NOMO-1 (cell line): ENCODE measurements around the gene PIK3AP1.

ENCODE experiments used
- DNase-seq, 2 experiments: peaks; one replicate each; lab custom pipeline; 2025; ENCODE audit not compliant: unreplicated experiment in 2 of 2; lab: John Stamatoyannopoulos, UW

Gene PIK3AP1

DNA sequence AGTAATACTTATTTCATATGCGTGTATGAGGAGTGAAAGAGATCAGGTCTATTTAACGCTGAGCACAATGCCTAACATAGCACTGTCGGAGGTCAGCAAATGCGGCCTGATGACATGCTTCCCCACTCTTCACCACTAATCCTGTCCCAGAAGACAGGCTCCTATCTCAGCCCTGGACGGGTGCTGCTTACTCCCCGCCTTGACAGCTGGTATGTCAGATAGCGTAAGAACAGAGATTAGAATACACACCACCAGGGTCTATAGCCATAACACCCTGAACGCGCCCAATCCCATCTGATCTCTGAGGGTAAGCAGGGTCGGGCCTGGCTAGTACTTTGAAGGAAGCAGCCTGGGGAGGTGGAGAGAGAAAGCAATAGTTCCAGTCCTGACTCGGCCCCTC is 101.2 kb downstream of the PIK3AP1 start:
- DNase-seq, result no peak

DNA sequence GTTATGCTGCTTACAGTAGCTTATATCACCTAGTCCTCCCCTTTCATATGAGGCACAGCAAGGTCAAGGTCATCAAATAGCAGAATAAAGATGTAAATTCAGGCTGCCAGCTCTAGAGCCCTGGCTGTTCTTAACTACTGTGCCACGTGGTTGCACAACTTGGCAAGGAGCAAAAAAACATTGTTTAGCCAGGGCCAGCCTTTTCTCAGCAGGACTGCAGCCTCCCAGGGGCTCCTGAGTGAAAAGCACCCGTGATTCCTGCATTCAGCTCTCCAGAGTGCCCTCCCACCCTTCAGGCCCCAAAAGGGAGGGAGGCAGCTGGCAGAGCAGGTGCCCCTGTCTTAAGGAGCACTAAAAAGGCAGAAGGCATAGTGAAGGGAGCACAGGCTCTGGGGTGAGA is 101.7 kb downstream of the PIK3AP1 start:
- no peak for DNase-seq

DNA sequence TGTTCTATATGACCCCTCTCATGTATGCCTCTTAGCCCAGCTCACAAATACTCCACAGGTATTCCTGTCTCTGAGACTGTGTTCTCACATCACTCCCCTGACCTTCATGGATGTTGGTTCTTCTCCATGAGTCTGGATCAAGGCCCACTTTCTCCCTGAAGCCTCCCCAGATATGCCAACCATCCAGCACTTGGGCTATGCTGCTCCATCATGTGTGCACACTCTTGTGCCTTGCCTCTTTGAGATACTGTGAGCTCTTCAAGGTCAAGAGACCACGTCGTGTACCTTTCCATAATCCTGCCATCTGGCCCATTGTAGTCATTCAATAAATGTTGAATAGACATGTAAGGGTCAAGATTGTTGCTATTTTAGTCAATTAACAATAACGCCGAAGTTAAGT is 103.4 kb downstream of the PIK3AP1 start:
- DNase-seq, result no peak

DNA sequence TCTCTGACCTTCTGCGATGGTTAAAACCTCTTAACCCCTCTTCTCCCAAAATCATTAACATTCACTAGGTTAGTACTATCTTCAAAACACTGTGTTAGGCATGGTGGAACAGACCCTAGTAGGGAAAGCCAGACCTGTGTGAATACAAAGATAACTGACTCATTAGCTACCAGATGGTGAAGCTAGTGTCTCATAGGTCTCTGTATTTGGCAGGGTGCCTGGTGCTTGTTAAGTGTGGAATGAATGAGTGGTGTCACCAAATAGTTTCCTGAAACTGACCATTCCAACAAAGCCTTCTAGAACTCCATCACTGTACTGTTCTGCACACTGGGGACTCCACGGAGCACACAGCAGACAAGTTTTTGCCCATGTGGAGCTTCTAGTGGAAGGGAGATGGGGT is 105.8 kb downstream of the PIK3AP1 start:
- no peak for DNase-seq

DNA sequence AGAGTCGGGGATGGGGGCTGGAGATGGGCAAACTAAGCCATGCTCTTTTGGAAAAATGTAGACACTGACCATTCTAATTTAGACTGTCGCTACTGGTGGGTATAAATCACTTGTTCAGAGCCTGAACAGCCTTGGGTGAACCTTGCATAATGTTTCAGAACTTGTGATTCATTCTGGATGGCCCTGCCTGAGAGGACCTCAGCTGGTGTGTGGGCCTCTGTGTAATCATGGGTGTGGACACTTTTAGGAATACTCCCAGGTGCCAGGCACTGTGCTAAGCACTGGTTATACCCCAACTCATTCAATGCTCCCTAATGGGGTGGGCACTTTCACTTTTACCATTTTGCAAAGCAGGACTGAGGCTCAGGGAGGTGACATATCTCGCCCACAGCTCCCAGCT is 106.7 kb downstream of the PIK3AP1 start:
- no peak for DNase-seq

DNA sequence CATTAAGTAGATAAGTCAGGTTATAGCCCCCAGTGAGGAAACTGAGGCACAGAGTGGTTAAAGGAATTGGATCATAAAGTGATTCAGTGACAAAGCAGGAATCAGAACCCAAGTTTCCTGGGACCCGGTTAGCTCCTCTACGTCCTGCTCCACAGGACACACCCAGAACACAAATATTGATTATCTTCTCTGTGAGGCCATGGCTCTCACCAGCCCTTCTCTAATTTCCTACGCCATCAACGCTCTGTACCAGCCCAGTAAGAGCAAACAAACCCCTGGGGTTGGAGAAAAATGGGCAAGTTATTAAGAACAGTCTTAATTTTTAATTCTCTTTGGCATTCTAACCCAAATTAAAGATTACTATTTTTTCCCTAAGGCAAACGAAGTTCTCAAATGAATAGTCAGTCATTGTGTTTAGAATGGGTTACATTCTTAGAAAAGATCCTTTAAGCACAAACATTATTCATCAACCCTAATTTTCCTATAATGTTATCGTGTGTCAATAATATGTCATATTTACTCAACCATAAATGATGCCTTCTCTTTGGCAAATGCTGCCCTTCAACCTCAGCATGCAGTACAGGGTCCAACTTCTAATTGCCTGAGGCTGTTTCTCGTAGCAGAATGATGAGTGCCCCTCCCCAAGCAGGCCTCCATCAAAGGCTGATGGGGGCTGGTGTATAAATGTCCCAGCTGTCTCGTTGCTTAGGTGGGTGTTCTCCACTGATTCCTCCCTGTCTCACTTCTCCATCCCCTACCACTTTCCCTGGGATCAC is 108.1 kb downstream of the PIK3AP1 start:
- DNase-seq, result no peak

DNA sequence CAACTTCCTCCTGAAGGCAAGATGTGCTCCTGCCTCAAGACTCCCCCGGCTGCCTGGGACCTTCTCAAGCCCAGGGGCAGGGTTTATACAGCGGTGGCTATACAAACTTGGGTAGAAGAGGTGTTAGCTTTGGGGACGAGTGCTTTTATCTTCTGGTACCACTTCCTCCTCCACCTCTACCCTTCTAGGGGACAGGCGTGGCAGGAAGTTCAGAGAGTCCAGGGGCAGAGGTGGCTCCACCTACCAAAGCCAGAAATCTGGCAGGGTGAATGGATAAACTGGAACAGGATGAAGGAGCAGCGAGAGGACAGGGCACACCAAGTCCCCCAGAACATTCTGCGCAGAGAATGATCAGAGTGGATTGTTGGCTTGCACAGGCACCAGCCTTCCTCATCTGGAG is 109.5 kb downstream of the PIK3AP1 start:
- no peak for DNase-seq

DNA sequence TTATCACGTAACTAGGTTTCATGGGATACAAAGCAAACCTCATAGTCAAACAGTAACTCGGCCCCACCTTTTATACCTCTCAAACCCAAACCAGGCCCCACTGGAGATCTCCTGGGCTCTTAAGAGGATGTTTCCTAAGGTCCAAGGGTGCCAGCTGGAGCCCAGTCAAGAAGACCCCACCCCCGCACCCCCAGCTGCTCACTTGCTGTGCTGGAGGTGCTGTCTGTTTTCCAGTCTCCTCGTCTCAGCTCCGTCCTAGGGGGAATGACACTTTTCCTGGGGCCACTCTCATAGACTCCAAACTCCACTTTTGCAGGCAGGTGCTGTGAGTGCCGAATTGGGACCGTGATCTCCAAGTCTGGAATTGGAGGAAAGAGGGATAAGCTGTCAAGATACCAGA is 110.8 kb downstream of the PIK3AP1 start:
- DNase-seq, result no peak

DNA sequence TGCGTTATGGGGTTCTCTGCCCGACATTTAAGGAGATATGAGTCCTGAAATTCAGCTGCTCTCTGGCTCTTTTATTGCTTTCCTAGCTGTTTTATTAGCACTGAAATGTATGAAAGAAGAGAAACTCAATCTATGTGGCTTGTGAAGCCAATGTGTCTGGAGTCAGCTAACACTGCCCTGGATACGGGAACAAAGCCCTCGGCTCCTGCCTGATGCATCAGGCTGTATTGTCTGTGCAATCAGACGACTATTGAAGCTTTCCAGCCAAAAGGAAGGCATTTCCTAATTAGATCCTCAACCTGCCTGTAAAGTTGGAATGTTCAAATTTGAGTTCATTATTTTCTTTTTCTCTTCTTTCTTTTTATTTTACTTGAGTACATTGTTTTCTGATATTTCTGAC is 111.5 kb downstream of the PIK3AP1 start:
- no peak for DNase-seq

DNA sequence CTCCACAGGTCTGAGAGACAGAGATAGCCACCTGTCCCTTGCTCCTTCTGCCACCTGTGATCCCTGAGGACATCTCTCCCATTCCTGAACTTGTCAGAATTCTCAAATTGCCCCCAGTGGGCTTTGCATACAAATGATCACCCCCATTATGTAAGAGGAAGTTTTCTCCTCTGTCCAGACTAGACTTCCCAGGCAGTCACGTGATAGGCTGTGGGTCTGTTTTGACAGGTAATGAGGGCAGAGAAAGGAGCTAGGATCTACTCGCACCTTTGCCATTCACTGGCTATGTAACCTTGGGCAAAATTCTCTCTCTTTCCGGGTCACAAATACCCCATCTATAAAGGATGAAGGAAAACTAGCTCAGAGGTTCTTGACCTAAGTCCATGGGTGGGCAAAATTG is 112.1 kb downstream of the PIK3AP1 start:
- DNase-seq, result no peak

DNA sequence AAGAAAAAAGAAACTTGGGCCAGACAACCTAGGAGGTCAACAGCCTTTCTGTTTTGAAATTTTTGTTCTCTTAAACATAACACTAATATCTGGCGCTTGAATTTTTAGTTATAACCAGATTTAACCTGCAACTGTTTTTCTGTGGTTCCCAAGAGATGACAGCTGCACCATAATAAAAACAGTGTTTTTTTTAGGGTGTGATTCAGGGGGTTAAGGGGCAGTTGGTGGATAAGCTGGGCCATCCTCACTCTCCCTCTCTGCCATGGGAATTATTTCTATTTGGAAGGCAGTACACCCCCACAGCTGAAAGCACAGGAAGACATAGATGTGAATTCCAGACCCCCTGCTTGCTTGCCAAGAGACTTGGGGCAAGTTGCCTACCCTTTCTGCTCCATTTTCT is 113.4 kb downstream of the PIK3AP1 start:
- DNase-seq, result no peak

DNA sequence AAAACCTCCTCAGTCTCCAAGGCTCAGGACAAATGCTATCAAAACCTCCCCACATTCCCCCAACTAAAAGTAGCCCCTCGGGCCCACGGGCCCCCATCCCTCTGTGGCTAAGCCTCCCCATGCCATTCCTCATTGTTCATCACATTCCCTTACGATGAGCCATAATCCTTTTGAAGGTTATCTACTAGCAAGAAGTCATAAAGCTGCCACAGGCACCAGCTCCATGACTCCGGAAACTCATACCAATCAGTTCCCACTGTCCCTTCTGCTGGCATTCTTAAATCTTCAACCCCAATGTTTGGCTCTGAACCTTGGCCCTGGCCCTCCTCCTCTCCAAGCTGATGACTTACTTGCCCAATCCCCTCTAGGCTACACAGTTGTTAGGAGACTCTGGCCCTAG is 114.1 kb downstream of the PIK3AP1 start:
- DNase-seq, result no peak

DNA sequence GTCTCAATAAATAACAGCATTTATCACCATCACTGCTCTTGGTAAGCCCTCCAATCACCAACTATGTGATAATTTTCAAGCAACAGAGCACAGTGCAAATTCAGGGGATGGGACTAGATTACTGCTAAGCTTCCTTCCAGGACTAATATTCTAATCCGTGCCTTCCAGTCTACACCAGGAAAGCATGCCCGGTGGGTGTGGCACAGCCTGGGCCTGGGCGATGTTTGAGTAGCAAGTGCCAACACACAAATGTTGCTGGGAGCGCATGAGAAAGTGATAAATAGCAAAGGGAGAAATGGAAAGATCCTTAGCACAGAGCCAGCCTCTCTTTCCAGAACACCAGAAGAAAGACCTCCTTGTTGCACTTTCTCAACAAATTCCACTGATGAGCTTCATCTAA is 120.0 kb downstream of the PIK3AP1 start:
- DNase-seq, result no peak

DNA sequence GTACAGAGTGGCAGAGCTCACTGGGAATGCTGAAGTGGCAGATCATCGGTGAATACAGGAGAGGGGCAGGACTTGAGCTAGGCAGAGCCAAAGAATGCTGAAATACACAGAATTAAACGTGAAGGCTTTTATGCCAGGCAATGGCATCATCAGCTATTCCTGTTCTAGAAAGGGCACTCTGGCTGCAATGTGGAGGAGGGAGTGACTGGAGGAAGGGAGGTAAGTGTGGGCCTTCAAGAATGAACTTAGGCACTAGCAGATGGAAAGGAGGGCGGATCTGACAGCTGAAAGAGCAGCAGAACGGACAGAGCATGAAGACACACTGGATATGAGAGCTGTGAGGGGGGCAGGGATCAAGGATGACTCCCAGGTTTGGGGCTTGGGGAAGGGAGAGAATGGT is 121.5 kb downstream of the PIK3AP1 start:
- no peak for DNase-seq

DNA sequence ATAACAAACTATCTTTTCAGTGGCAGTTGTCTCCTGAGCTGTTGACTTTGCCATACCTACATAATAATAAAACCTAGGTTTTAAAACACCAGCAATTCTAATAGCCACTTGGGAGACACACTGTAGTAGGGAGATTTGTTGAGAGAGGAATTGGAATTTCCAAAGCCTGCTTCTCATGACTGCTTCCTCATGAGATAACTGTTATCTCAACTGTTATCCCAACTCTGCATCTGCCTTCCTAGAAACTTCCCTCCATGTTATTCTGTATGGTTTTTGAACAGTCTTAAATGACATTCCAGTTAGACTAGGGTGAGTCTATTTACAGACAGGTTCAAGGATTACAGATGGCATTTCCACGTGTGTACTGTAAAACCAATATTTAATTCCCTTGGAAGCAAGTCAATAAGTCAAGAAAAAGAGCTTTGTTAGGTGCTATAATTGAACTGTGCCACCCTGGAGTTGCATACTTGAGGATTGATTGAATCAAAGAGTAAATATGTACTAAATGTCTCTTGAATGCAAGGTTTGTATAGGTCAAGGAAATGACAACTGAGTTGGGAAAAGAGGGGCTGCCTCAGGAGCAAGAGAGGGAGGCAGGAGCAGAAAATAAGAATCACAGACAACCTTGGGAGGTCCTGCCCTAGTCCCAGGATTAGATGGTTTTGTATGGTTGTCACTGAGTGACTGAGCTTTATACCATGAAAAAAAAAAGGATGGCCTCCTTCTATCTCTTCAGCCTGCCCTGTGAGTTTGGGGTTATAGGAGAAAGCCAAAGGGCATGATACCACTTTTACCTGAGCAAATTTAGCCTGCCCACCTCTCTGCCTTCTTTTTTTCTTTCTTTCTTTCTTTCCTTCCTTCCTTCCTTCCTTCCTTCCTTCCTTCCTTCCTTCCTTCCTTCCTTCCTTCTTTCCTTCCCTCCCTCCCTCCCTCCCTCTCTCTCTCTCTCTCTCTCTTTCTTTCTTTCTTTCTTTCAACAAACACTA is 123.6 kb downstream of the PIK3AP1 start:
- no peak for DNase-seq

DNA sequence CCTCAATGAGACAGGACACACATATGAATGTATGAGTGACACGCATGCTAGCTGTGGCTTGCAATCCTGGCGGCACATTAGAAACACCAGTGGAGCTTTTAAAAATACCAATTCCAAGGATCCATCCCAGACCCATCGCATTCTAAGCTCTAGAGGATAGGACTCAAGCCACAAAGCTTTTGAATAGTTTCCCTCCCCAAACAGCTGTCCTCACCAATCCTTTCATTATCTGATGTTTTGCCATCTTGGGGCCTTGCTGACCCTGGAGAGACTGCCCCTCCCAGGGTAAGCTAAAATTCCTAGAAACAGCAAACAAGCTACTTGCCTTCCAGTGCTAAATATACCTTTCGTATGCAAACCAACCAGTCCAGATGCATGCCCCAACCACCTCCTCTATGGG is 124.6 kb downstream of the PIK3AP1 start:
- no peak for DNase-seq

DNA sequence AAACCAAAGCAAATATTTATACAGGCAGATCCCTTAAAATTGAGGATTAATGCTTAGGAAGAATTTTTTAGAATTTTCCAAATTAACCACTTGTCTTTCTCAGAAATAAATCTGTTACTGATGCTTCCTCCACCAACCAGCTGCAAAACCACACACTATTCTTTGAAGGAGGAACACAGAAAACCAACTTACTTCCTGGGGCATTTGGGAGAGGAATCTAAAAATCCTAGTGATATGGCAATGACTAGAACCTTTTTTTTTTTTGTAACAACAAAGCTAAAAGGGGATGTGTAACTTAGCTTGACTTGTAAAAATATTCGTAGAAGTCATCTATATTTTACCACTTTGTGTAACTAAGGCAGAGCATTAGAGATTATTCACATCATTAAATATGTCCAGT is 128.4 kb downstream of the PIK3AP1 start:
- no peak for DNase-seq

DNA sequence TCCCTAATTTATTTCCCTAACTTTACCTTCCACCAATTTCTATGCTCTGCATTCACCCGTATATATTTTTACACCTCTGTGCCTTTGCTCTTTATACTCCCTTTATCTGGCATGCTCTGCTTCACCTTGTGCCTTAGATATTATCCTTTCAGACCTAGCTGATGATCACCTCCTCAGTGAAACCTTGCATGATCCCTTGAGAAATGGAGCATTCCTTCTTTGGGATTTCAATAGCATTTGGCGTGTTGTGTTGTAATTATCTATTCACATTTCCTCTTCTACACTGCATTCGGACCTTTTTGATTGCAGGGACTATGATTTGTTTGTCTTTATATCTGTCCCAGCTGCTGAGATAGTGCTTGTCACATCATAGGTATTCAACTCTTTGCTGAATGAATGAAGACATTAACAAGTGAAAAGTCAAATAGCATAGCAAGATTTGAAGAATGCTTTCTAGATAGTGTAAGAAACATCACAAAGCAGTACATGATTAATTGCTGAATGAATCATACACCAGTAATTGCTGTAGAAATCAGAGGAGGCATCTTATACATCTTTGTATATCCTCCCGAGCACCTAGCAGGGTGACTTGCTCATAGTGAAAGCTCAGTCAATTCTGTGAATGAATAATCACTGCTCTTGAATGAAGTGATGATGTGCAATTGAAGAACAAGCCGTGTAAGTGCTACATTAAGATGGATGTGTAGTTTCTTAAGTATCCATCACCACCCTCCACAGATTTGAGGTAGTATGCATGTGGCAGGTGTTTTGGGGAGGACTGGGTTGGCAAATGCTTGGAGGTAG is 131.5 kb downstream of the PIK3AP1 start:
- DNase-seq, result no peak

DNA sequence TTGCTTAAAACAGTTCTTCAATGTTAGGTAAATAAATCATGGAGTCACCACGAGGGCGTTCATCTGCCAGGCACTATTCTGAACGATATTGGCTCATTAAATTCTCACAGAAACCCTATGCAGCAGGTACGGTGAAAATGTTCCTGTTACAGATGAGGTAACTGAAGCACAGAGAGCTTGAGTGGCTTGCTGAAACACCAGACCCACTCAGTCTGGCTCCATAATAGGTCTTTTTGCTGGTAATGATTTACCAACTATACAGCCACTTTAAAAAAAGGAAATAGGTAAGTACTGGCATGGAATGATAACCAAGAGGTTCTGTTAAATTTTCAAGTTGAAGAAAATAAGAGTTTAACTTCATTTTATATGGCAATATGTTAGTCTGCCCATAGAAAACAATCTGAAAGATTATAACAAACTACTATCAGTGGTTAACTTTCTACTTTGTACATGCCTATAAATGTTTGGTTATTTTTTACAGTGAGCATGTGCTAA is 132.2 kb downstream of the PIK3AP1 start:
- peak in 1 of 2 experiments; percentile 24 for DNase-seq

DNA sequence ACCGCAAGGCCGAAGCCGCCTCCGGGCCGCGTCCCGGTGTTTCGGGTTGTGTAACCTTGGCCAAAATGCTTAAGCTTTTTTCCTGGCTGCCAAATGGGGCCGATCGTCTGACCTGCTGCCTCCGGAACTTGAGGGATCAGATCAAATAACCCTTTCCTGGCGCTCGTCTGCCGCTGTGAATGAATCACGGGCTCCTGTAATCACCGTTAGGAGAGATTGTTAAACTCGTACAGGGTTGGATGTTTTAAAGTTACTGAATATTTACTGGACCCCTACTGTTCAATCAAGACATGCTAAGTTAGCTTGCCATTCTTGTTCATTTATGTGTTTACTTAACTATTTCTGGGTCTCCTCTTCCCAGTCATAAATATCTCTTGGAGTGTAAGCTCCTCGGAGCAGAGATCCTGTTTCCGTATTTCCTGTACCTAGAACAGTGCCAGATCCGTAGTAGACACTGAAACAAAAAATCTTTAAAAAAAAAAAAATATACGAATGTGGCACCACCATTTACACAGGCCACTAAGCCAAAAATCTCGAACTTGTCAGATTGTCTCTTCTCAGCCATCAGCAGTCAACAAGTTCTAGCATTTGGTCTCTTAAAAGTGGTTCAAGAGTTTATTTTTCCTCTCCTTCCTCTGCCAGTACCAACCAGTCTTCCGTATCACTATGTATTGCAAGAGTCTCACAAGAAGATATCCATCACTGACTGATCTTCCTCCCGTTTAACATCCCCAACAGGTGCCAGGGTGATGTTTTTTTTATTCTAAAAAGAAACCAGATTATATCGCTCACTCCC is 132.9 kb downstream of the PIK3AP1 start:
- peak in 1 of 2 experiments; percentile 56 for DNase-seq
